SW480 (cell line): Measurements from ENCODE around the gene CNTLN.
"Not testable (repeated sequence)": the region's sequence is repeated elsewhere in the genome, so short reads cannot be mapped to it uniquely, and the experiment has no call there.

ENCODE experiments used
- DNase-seq: peaks from one replicate; pipeline ENCODE4 v3.0.0-alpha.2; 2016; ENCODE audit warnings: low spot score

The CNTLN gene

GRCh38 chr9:17318821-17319320 is 184.0 kb downstream of the CNTLN start:
- no peak for DNase-seq

- DNase-seq: no peak
Measured at GRCh38 chr9:17319864-17320263, 185.0 kb downstream of the CNTLN start.

- no peak for DNase-seq
Measured at GRCh38 chr9:17322882-17323864, 188.3 kb downstream of the CNTLN start.

GRCh38 chr9:17328331-17328730 is 193.5 kb downstream of the CNTLN start:
- DNase-seq: no peak

GRCh38 chr9:17330097-17330496 is 195.3 kb downstream of the CNTLN start:
- DNase-seq: no peak

- no peak for DNase-seq
Measured at GRCh38 chr9:17332115-17332514, 197.3 kb downstream of the CNTLN start.

- DNase-seq: no peak
Measured at GRCh38 chr9:17339156-17339555, 204.3 kb downstream of the CNTLN start.

- DNase-seq: no peak
Measured at GRCh38 chr9:17342696-17343095, 207.9 kb downstream of the CNTLN start.

GRCh38 chr9:17349831-17350230 is 215.0 kb downstream of the CNTLN start:
- no peak for DNase-seq

GRCh38 chr9:17354006-17354405 is 219.2 kb downstream of the CNTLN start:
- not testable (repeated sequence) for DNase-seq

- DNase-seq: no peak
Measured at GRCh38 chr9:17361378-17361777, 226.5 kb downstream of the CNTLN start.

GRCh38 chr9:17367035-17367434 is 232.2 kb downstream of the CNTLN start:
- DNase-seq: no peak

- DNase-seq: no peak
Measured at GRCh38 chr9:17380126-17380861, 245.5 kb downstream of the CNTLN start.

GRCh38 chr9:17387565-17387964 is 252.7 kb downstream of the CNTLN start:
- DNase-seq: no peak

- no peak for DNase-seq
Measured at GRCh38 chr9:17389026-17389425, 254.2 kb downstream of the CNTLN start.

- no peak for DNase-seq
Measured at GRCh38 chr9:17394881-17395510, 260.2 kb downstream of the CNTLN start.

- not testable (repeated sequence) for DNase-seq
Measured at GRCh38 chr9:17397166-17397728, 262.4 kb downstream of the CNTLN start.

- no peak for DNase-seq
Measured at GRCh38 chr9:17398350-17398749, 263.5 kb downstream of the CNTLN start.

GRCh38 chr9:17401858-17402257 is 267.0 kb downstream of the CNTLN start:
- no peak for DNase-seq

- no peak for DNase-seq
Measured at GRCh38 chr9:17402309-17402708, 267.5 kb downstream of the CNTLN start.

- DNase-seq: no peak
Measured at GRCh38 chr9:17403539-17403938, 268.7 kb downstream of the CNTLN start.

GRCh38 chr9:17414986-17415385 is 280.1 kb downstream of the CNTLN start:
- DNase-seq: no peak
